ENCODE measurements around the gene RHBG. TPM values are rescaled to one million over a fixed set of nuclear protein-coding genes. Genes with fewer than 3 reads are reported as not detected.

RHBG gene
- total RNA-seq, 1 experiment from 2014 or later: 4.0 TPM

DNA sequence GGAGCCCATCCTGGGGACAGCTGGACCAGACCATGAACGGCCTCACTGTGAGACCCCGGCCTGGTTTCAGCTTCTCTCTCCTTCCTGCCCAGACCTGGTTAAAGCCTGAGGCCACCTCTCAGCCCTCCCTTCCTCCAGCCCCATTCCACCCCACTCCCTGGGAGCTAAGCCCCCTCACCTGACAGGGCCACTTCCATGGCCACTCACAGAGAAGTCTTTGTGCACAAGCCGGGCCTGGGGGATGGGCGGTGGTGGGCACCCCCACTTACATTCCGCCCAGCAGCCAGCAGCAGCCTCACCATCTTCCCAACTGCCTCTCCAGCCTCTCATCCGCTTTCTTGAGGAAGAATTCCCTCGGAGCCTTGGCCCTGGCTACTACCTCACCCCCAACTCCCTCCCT, 40.4 kb downstream of the RHBG start:
- no peak overlapping the region for H2AFZ ChIP-seq
- no TSS peak for BruUV-seq (replicated peaks)
- H3K9me3 ChIP-seq (ENCODE audit: insufficient read depth, low read depth): no peaks in the 10 kb centered on the region
- no peaks in the 10 kb centered on the region for H3K79me2 ChIP-seq (ENCODE audit: low read depth)
- POLR2A ChIA-PET (ENCODE audit: unreplicated experiment): no interaction called here
- intact Hi-C loops (cut with micrococcal nuclease; ENCODE audit: unreplicated experiment): no loop called here
- CTCF ChIA-PET: no interaction called here
- H3K4me1 ChIP-seq (replicated peaks; ENCODE audit: insufficient read depth): no peaks in the 10 kb centered on the region
- TF ChIP-seq, protein P1, sequence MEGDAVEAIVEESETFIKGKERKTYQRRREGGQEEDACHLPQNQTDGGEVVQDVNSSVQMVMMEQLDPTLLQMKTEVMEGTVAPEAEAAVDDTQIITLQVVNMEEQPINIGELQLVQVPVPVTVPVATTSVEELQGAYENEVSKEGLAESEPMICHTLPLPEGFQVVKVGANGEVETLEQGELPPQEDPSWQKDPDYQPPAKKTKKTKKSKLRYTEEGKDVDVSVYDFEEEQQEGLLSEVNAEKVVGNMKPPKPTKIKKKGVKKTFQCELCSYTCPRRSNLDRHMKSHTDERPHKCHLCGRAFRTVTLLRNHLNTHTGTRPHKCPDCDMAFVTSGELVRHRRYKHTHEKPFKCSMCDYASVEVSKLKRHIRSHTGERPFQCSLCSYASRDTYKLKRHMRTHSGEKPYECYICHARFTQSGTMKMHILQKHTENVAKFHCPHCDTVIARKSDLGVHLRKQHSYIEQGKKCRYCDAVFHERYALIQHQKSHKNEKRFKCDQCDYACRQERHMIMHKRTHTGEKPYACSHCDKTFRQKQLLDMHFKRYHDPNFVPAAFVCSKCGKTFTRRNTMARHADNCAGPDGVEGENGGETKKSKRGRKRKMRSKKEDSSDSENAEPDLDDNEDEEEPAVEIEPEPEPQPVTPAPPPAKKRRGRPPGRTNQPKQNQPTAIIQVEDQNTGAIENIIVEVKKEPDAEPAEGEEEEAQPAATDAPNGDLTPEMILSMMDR (conservative IDR thresholded peaks at IDR 0.05): no peak
- no peak for TF ChIP-seq EZH2 (IDR thresholded peaks at IDR 0.05; ENCODE audit: low read depth)
- H4K20me1 ChIP-seq (ENCODE audit: insufficient read depth): no peaks in the 10 kb centered on the region
- H3K9me2 ChIP-seq (ENCODE audit: insufficient read depth): no peaks in the 10 kb centered on the region
- H3K4me2 ChIP-seq: no peak overlapping the region
- no peak for DNase-seq
- H3K36me3 ChIP-seq (ENCODE audit: low read depth): peaks cover 9% of the 10 kb centered on the region; the same call in 1 of the 2 replicates
- H3F3A ChIP-seq (ENCODE audit: insufficient read depth, low read depth): no peaks in the 10 kb centered on the region; the same call in 1 of the 2 replicates
- no peak overlapping the region for H3K27ac ChIP-seq
- no peaks in the 10 kb centered on the region for H3K27me3 ChIP-seq (ENCODE audit: insufficient read depth, low read depth)
- H3K4me3 ChIP-seq: no peak overlapping the region

DNA sequence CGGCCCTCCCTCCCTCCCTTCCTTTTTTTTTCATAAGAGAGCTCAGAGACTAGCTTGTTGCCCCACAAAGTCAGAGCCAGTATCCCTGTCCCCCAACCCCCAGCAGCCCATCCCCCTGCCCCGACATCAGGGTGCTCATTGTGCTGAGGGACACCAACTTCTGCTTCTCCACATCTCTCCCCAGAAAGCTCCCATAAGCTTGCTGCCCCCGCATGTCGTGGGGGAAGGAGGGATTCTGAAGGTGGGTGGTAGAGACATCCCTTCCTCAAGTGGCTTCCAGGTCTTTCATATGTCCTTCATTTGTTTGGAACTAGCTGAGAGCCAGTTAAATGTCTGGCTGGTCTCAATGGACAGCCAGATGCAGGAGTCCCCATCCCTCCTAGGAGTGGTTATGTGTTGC, 41.2 kb downstream of the RHBG start:
- DNase-seq: no peak
- H3K36me3 ChIP-seq (ENCODE audit: low read depth): peaks cover 16% of the 10 kb centered on the region; the same call in 1 of the 2 replicates
- H3K9me3 ChIP-seq (ENCODE audit: insufficient read depth, low read depth): no peaks in the 10 kb centered on the region
- H3K4me1 ChIP-seq (replicated peaks; ENCODE audit: insufficient read depth): no peaks in the 10 kb centered on the region
- H3K9me2 ChIP-seq (ENCODE audit: insufficient read depth): no peaks in the 10 kb centered on the region
- TF ChIP-seq, protein P1 (conservative IDR thresholded peaks at IDR 0.05): no peak
- TF ChIP-seq EZH2 (IDR thresholded peaks at IDR 0.05; ENCODE audit: low read depth): no peak
- CTCF ChIA-PET: no interaction called here
- H3K4me3 ChIP-seq: no peak overlapping the region
- H2AFZ ChIP-seq: no peak overlapping the region
- POLR2A ChIA-PET (ENCODE audit: unreplicated experiment): no interaction called here
- intact Hi-C loops (cut with micrococcal nuclease; ENCODE audit: unreplicated experiment): no loop called here
- no peak overlapping the region for H3K27ac ChIP-seq
- H4K20me1 ChIP-seq (ENCODE audit: insufficient read depth): no peaks in the 10 kb centered on the region
- no TSS peak for BruUV-seq (replicated peaks)
- H3K27me3 ChIP-seq (ENCODE audit: insufficient read depth, low read depth): no peaks in the 10 kb centered on the region
- no peaks in the 10 kb centered on the region; the same call in 1 of the 2 replicates for H3F3A ChIP-seq (ENCODE audit: insufficient read depth, low read depth)
- no peak overlapping the region for H3K4me2 ChIP-seq
- no peaks in the 10 kb centered on the region for H3K79me2 ChIP-seq (ENCODE audit: low read depth)

DNA sequence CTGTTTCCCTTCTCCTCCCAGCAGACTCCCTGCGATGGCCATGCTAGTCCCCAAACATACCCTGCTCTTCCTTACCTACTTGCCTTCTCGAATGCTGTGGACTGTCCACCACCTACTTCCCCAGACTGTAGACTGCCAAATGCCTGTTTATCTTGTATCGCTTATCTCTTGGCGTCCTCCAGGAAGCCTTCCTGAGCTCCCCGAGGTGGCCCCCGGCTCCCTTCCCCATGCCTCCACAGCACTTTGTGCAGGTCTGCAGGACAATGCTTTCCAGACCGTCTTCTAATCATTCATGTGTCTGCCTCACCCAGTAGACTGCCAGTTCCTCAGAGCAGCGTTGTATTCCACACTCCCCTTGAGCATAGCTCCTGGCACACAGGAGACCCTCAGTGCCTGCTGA, 41.7 kb downstream of the RHBG start:
- ChIA-PET CTCF (no interaction called here), POLR2A (ENCODE audit: unreplicated experiment) (no interaction called here)

More for the DNA sequence above, 41.7 kb downstream of the RHBG start:
- Histone ChIP-seq H2AFZ (no peak overlapping the region), H3K4me1 (replicated peaks; ENCODE audit: insufficient read depth) (no peaks in the 10 kb centered on the region), H3K36me3 (ENCODE audit: low read depth) (peaks cover 16% of the 10 kb centered on the region; the same call in 1 of the 2 replicates), H3K27me3 (ENCODE audit: insufficient read depth, low read depth) (no peaks in the 10 kb centered on the region), H4K20me1 (ENCODE audit: insufficient read depth) (no peaks in the 10 kb centered on the region), H3K4me3 (no peak overlapping the region), H3F3A (ENCODE audit: insufficient read depth, low read depth) (no peaks in the 10 kb centered on the region; the same call in 1 of the 2 replicates), H3K79me2 (ENCODE audit: low read depth) (no peaks in the 10 kb centered on the region), H3K27ac (no peak overlapping the region), H3K9me3 (ENCODE audit: insufficient read depth, low read depth) (no peaks in the 10 kb centered on the region), H3K4me2 (no peak overlapping the region), H3K9me2 (ENCODE audit: insufficient read depth) (no peaks in the 10 kb centered on the region)
- BruUV-seq (replicated peaks): no TSS peak
- intact Hi-C loops (cut with micrococcal nuclease; ENCODE audit: unreplicated experiment): no loop called here
- DNase-seq: no peak
- TF ChIP-seq EZH2 (IDR thresholded peaks at IDR 0.05; ENCODE audit: low read depth): no peak
- TF ChIP-seq, protein P1 (conservative IDR thresholded peaks at IDR 0.05): no peak
